Heart right ventricle (tissue), 16 donors: ENCODE results near the gene LRRC45. TPM values are rescaled to one million over a fixed set of nuclear protein-coding genes. Genes with fewer than 3 reads are reported as not detected.

Experiments
- ATAC-seq, 8 donors: fragments of 200-7000 bp; cut with Tn5 transposase; one replicate each; pipeline ENCODE4 v1.9.1; 2020; ENCODE audit warnings: mild to moderate bottlenecking in 8 of 8, moderate library complexity in 8 of 8, moderate number of reproducible peaks in 1 of 8
- DNase-seq, 2 donors: peaks; one replicate each; pipeline ENCODE4 v3.0.0-alpha.2; 2020
- H3K27ac ChIP-seq, 10 donors: fragments of 200-600 bp; sonication (generic) in 2 of 10; one replicate each; pipeline versions ENCODE4 v1.5.0 to v1.8.0; 2020 to 2022; ENCODE audit warnings: mild to moderate bottlenecking in 3 of 10
- H3K27me3 ChIP-seq, 7 donors: fragments of 200-600 bp; one replicate each; pipeline ENCODE4 v1.8.0; 2021 to 2022; ENCODE audit warnings: mild to moderate bottlenecking in 2 of 7
- H3K36me3 ChIP-seq, 9 donors: fragments of 200-600 bp; sonication (generic) in 1 of 9; one replicate each; pipeline versions ENCODE4 v1.5.0 to v1.8.0; 2020 to 2022; ENCODE audit warnings: mild to moderate bottlenecking in 2 of 9
- H3K4me1 ChIP-seq, 9 donors: fragments of 200-600 bp; sonication (generic) in 1 of 9; one replicate each; pipeline versions ENCODE4 v1.5.0 to v1.8.0; 2020 to 2022; ENCODE audit warnings: mild to moderate bottlenecking in 4 of 9
- H3K4me3 ChIP-seq, 10 donors: fragments of 200-600 bp; sonication (generic) in 2 of 10; one replicate each; pipeline versions ENCODE4 v1.5.0 to v1.8.0; 2020 to 2022; ENCODE audit warnings: mild to moderate bottlenecking in 7 of 10, moderate library complexity in 2 of 10
- H3K9me3 ChIP-seq, 11 donors: fragments of 200-600 bp in 10 of 11; sonication (generic) in 2 of 11; one replicate each; pipeline versions ENCODE4 v1.5.0 to v1.8.0; 2013 to 2022; ENCODE audit warnings: mild to moderate bottlenecking in 2 of 11, control low read depth in 1 of 11, moderate library complexity in 1 of 11
- WGBS, 2 donors: extraction: QIAGEN DNeasy Blood & Tissue Kit; methylation state at CpG; one replicate each; pipeline ENCODE4 v1.1.7; 2013; ENCODE audit warnings: inconsistent platforms in 1 of 2; 5-methylcytosine and 5-hydroxymethylcytosine counted together
- intact Hi-C, 10 donors: fragments of 100-400 bp; cut with DNase I; formaldehyde crosslinking; loops; one replicate each; pipeline versions ENCODE4 v1.11.1 to v1.14.2; 2022
- polyA plus RNA-seq, 2 donors: library from polyadenylated mRNA; stranded (reverse); fragments of 200-250 nt; gene quantifications; one replicate each; pipeline ENCODE4 v1.2.3, GENCODE V29; 2013
- total RNA-seq, 10 donors: library from RNA; stranded (reverse); fragmentation: NEBNext Ultra II Directional in 3 of 10; extraction: Animal tissue kit (Norgen Biotek cat#: 25700) in 3 of 10; gene quantifications; one replicate each; pipeline versions ENCODE4 v1.2.1 to v1.2.4, GENCODE V29; 2021 to 2023
- TF ChIP-seq, protein P1 (sequence below), 9 donors: fragments of 200-600 bp; sonication (generic) in 2 of 9; IDR thresholded peaks; one replicate each; pipeline versions ENCODE4 v1.5.0 to v1.8.0; 2021 to 2022; ENCODE audit warnings: antibody characterized with exemption in 9 of 9, mild to moderate bottlenecking in 5 of 9, moderate library complexity in 1 of 9
- donor health status: Arrhythmogenic right ventricular cardiomyopathy.
- donor health status: ischemic (EF 13 %, LVEDD 7.1; RV severe dilation, severe dysfunction).
- donor health status: healthy with polysubstance abuse.
- donor health status: DM: no; HTN: yes; CAD: no.
- donor health status: DM: no; HTN: no; CAD: no.
- donor health status: ischemic (EF 25% LVEDD 6.9; RV normal size, moderate dysfunction).
- donor health status: ischemic (EF 25% LVEDD 5.7; RV mildly dilated, moderate dysfunction).
- donor health status: healthy.
- donor health status: DM: yes; HTN: yes; CAD: no.
- donor health status: Ischemic cardiomyopathy.
- donor health status: ischemic (EF 35%, LVEDD 5.7; RV mildly dilated, moderate dysfunction).
- donor health status: nonischemic (EF 11% LVEDD 7.7; RV severe dilation, severe dysfunction).
- donor health status: DM: yes; HTN: yes; CAD: no.
- donor health status: PGD.
- donor health status: ischemic (EF 29% LVEDD 5.4; RV normal size, mild dysfunction).
- donor health status: nonischemic (EF 23%, LVEDD 6.1; RV moderate dilation, normal function).

LRRC45 gene
- total and polyA plus RNA-seq, 12 donors = 2.2 to 10.4 (median 3.5) TPM

DNA sequence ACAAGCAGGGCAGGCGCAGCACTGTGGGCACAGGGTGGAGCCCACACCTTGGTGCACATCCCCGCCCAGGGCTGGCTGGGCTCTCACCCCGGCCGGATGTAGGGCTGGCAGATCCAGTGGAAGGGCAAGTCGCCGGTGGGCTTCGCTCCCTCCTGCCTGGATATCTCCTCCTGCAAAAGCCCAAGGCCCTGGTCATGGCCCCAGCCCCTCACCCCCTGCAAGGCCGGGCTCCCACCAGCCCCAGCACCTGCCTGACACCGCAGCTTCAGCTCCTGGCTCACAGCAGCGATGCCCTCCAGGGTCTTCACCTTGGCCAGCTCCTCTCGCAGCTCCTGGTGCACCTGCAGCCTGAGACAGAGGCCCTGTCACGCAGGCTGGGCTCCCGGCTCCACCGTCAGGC lies 37.5 kb downstream of the LRRC45 start:
- no peaks in the 10 kb centered on the region for H3K27me3 ChIP-seq
- intact Hi-C loops = no loop called here
- no peak overlapping the region for H3K27ac ChIP-seq
- ATAC-seq = no peak
- TF ChIP-seq, protein P1, sequence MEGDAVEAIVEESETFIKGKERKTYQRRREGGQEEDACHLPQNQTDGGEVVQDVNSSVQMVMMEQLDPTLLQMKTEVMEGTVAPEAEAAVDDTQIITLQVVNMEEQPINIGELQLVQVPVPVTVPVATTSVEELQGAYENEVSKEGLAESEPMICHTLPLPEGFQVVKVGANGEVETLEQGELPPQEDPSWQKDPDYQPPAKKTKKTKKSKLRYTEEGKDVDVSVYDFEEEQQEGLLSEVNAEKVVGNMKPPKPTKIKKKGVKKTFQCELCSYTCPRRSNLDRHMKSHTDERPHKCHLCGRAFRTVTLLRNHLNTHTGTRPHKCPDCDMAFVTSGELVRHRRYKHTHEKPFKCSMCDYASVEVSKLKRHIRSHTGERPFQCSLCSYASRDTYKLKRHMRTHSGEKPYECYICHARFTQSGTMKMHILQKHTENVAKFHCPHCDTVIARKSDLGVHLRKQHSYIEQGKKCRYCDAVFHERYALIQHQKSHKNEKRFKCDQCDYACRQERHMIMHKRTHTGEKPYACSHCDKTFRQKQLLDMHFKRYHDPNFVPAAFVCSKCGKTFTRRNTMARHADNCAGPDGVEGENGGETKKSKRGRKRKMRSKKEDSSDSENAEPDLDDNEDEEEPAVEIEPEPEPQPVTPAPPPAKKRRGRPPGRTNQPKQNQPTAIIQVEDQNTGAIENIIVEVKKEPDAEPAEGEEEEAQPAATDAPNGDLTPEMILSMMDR (IDR thresholded peaks at IDR 0.05) = no peak
- peaks cover 11 to 21% (median 15%) of the 10 kb centered on the region in 9 donors for H3K4me1 ChIP-seq
- 87 to 88% methylated on average over 14 of the region's 14 CpGs for WGBS, 2 donors
- no peak overlapping the region for H3K4me3 ChIP-seq
- H3K9me3 ChIP-seq = no peaks in the 10 kb centered on the region
- no peak for DNase-seq
- H3K36me3 ChIP-seq = peaks cover under 1 to 86% (median 30%) of the 10 kb centered on the region in 9 donors

DNA sequence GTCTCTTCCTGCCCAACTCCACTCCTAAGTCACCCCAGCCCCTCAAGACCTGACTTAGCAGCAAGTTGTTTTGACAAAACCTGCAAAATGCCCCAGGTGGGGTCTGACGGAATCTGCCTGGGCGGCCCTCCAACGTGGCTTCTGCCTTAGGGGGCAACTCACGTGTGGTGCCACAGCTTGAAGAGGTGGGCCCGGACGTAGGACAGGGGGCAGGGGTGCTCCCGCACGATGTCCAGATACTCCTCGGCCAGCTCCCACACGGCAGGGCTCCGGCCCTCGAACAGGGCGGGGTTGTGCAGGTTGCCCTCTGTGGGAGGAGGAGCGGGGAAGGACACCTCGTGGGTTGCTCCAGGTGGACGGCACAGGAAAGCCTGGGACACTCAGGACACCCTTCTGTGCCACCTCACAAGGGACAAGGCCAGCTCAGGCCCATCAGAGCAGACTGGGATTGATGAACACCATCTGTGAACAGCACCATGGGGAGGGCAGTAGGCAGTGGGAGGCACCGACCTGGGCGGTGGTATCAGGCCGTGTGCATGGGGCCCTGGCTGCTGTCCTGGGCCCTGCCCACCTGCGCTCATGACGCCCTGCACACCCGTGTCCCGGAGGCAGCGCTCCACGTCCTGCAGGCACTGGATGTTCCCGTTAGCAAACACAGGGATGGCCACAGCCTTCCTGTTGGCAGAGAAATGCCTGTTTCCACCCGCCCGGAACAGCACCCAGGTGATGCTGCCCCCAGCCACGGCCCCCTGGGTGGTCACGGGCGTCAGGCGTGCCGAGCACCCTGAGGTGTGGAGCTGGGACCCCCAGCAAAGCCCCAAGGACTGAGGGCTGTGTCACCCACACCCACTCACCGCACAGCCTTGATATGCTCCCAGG lies 38.2 kb downstream of the LRRC45 start:
- Histone ChIP-seq H3K27me3 (no peaks in the 10 kb centered on the region), H3K36me3 (peaks cover 0 to 79% (median 30%) of the 10 kb centered on the region in 9 donors), H3K27ac (no peak overlapping the region), H3K4me3 (no peak overlapping the region), H3K4me1 (peaks cover 15 to 26% (median 21%) of the 10 kb centered on the region in 9 donors), H3K9me3 (no peaks in the 10 kb centered on the region)
- intact Hi-C loops = no loop called here
- 89 to 90% methylated on average over 33 to 34 of the region's 34 CpGs for WGBS, 2 donors
- TF ChIP-seq, protein P1 (IDR thresholded peaks at IDR 0.05) = no peak
- ATAC-seq = no peak
- DNase-seq = no peak

DNA sequence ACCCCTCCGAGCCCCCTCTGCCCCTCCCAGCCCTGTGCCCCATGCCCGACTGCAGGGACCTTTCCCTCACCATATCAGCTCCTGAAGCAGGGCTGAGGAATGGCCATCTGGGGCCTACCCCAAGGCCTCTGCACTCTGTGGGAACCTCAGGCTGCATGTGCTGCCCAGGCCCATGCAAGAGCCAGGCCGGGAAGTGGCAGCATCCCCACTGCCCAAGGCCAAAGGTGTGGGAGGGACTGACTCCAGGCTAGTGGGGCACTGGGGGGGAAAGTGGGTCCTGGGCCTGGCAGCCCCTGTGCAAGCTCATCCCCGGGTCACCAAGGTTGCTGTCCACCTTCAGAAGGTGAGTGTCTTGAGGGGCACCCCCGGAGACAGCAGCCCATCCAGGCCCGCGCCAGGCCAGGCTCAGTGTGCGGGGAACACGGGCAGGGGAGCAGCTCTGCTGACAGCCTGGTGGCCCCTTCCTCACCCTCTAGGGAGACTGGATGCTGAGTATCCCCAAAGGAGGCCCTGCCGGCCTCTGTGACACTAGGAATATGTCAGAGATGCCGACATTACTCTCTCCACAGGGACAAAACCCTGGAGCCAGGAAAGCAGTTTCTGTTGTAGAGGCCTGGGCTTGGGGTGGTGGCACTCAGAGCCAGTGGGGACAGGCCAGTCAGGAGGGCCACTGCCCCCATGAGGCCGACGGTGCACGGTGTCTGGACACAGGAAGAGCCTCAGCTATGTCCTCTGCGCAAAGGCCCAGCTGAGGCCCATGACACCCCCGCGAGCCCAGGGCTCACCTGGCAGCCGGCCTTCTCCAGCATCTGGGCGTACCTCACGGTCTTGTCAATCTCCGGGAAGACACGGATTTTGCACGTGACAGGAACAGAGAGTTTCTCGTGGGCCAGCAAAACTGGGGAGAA lies 39.2 kb downstream of the LRRC45 start:
- 81 to 87% methylated on average over 24 of the region's 24 CpGs for WGBS, 2 donors
- TF ChIP-seq, protein P1 (IDR thresholded peaks at IDR 0.05) = no peak
- H3K27ac ChIP-seq = no peak overlapping the region
- no peak for DNase-seq
- peaks cover 17 to 31% (median 23%) of the 10 kb centered on the region in 9 donors for H3K4me1 ChIP-seq
- H3K27me3 ChIP-seq = no peaks in the 10 kb centered on the region
- H3K9me3 ChIP-seq = no peaks in the 10 kb centered on the region
- no peak for ATAC-seq
- intact Hi-C loops = no loop called here
- peaks cover 0 to 68% (median 26%) of the 10 kb centered on the region in 9 donors for H3K36me3 ChIP-seq
- H3K4me3 ChIP-seq = no peak overlapping the region

DNA sequence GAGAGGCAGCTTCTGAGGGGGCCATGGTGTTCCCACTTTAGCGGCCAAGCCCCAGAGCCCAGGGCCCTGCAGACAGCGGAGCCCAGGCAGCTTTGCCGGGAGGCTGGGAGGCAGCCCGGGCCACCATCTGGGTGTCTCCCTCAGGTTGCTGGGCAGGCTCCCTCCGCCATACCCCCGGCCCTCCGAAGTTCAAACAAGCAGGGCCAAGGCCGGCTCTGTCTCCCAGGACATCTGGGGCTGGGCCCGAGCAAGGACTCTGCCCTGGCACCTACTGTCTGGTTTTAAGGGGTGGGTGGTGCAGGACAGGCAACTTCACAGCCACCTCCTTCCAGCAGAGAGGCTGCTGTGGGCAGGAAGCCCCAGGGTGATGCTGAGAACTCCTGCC lies 39.9 kb downstream of the LRRC45 start:
- H3K4me1 ChIP-seq = peaks cover 17 to 31% (median 23%) of the 10 kb centered on the region in 9 donors
- no peak overlapping the region for H3K27ac ChIP-seq
- ATAC-seq (no peak), DNase-seq (peak in 1 of 2 donors; percentile 2)
- WGBS, 2 donors = 92 to 95% methylated on average over 9 of the region's 9 CpGs
- intact Hi-C loops = no loop called here
- TF ChIP-seq, protein P1 (IDR thresholded peaks at IDR 0.05) = no peak
- no peaks in the 10 kb centered on the region for H3K27me3 ChIP-seq
- H3K4me3 ChIP-seq = no peak overlapping the region
- H3K36me3 ChIP-seq = peaks cover 0 to 62% (median 19%) of the 10 kb centered on the region in 9 donors
- no peaks in the 10 kb centered on the region for H3K9me3 ChIP-seq
